GM21367 (cell line): Measurements from ENCODE around the gene P3H2.

Source experiments
- ATAC-seq: cut with Tn5 transposase; IDR thresholded peaks from one replicate; pipeline ENCODE4 v1.9.1; 2021; ENCODE audit not compliant: unreplicated experiment

The P3H2 gene

DNA sequence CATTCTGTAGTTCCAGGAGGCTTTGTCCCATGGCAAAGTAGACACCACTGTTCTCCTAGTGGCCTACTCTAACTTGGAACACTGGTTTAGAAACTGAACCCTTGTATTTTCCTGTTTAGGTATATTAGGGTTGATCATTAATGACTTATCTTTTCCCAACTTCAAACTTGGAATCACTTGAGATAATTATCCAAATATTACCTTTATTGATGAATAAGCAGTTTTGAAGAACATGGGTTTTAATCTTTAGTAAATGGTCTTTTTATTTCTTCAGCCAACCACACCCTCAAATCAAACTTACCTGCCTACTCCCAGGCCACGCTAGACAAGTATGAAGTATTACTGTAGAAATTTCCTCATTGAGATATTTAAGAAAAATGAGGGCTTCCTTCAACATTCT lies 6.5 kb upstream of the P3H2 start:
- no peak for ATAC-seq

GRCh38 chr3:190125436-190126068 lies 4.9 kb upstream of the P3H2 start:
- ATAC-seq = no peak

- ATAC-seq = no peak
These were observed 3.4 kb upstream of the P3H2 start for GRCh38 chr3:190124067-190124466.

DNA sequence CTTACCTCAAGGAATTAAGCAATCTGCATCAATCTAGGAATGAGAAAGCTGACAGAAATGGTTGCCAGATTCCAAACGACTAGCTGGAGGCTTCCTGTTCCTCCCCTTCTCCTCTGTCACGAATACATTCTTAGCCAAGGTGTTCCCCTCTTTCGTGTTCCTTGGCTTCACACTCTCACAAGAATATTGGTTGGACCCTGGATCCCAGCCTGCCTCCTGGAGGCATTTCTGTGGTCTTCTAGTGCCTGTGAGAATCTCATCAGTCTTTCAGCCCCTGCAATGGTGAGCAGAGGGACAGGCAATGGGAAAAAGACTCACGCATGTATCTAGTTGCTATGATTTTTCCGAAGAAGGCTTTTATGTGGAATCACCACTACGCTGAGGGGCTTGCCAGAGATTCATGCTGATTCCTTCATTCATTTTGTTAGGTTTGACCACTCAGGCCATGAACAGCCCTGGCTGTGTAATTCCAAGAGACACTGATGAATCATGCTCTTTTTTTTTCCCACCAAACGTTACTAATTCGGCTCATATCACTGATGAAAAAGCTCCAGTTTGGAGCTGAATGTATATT lies 1.6 kb upstream of the P3H2 start:
- no peak for ATAC-seq

- no peak for ATAC-seq
These were observed 686 bp upstream of the P3H2 start for GRCh38 chr3:190121383-190121782.

DNA sequence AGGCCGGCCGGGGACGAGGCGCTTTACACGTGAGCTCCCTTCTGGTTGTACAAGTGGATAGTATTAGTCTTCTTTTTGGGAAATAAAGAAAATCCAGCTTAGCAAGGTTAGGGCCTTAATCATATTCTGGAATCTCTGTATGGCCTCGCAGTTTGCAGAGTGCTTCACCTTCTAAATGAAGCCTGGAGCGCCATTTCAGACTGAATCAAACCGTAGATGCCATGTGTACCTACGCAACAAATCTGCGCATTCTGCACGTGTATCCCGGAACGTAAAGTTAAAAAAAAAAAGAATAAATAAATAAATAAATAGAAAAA lies 322 bp upstream of the P3H2 start:
- no peak for ATAC-seq

- ATAC-seq = peak; percentile 27
These were observed 1.0 kb downstream of the P3H2 start for GRCh38 chr3:190119461-190120268.

GRCh38 chr3:190118438-190118837 lies 2.3 kb downstream of the P3H2 start:
- no peak for ATAC-seq

GRCh38 chr3:190117981-190118380 lies 2.7 kb downstream of the P3H2 start:
- no peak for ATAC-seq

- ATAC-seq = no peak
These were observed 4.1 kb downstream of the P3H2 start for GRCh38 chr3:190116551-190117067.

DNA sequence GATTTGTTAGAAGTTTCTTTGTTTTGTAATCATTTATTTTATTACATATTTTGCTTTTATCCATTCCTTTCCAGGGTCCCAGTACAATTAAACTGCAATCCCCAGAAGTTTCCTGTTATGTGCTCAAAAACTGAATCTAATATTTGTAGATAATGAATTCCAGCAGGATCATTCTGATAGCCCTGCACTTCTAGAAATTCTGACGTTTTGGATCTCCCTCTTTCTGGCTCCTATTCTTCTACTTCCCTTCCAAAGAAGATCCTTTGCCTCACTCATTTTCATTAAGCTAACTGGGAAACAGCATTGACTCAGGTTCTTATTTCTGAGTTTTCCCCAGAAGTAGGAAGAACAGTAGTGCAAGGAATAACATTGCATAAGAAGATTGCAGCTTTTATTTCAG lies 9.9 kb downstream of the P3H2 start:
- ATAC-seq = no peak

- no peak for ATAC-seq
These were observed 11.3 kb downstream of the P3H2 start for GRCh38 chr3:190109441-190109840.

- no peak for ATAC-seq
These were observed 11.9 kb downstream of the P3H2 start for GRCh38 chr3:190108804-190109203.

- no peak for ATAC-seq
These were observed 14.8 kb downstream of the P3H2 start for GRCh38 chr3:190105876-190106275.

DNA sequence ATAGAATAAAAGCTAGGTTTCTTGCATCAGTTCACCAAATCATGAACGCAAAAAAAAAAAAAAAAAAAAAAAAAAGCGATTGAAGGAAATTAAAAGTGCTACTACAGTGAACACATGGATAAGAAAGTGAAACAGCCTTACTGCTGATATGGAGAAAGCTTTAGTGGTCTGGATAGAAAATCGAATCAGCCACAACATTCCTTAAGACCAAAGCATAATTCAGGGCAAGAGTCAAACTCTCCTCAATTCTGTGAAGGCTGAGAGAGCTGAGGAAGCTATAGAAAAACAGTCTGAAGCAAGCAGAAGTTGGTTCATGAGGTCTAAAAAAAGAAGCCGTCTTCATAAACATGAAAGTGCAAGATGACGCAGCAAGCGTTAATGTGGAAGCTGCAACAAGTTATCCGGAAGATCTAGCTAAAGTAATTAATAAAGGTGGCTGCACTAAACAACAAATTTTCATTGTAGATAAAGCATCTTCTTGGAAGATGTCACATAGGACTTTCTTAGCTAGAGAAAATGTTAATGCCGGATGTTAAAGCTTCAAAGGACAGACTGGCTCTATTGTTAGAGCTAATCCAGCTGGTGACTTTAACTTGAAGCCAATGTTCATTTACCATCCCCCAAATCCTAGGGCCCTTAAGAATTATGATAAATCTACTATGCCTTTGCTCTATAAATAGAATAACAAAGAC lies 19.2 kb downstream of the P3H2 start:
- peak; percentile 58 for ATAC-seq

DNA sequence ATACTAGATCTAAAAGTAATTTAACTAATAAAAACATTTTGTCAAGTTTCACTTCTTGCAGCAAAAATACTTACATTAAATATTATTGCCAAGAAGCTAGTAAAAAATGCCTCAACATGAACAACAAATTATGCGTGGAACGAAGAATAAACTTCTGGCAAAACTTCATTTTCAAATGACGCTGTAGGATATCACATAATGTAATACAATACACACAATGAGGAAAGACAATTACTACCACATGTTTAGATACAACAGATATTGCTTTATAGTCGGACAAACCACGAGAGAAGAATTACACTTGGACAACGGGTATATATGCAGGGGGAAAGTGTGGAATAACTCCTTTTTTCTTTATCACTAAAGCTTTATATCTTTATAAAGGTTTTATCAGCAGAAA lies 21.6 kb downstream of the P3H2 start:
- no peak for ATAC-seq

- ATAC-seq = no peak
These were observed 23.1 kb downstream of the P3H2 start for GRCh38 chr3:190097617-190098016.

DNA sequence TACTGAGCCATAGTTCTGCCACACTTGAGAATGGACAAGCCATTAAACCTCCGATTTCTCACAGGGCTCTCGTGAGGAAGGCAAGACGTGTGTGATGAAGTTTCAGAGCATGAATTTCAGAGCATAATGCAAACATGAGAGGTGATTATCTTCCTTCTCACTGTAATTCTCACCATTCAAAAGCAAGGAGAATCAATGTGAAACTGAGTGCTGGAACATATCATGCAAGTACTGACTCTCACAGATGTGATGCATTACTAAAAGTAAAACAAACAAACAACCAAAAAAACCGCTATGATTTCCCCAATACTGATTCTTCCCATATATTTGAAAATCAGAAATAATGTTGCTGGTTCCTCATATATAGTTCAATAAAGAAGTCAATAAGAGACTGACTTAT lies 23.7 kb downstream of the P3H2 start:
- ATAC-seq = no peak

DNA sequence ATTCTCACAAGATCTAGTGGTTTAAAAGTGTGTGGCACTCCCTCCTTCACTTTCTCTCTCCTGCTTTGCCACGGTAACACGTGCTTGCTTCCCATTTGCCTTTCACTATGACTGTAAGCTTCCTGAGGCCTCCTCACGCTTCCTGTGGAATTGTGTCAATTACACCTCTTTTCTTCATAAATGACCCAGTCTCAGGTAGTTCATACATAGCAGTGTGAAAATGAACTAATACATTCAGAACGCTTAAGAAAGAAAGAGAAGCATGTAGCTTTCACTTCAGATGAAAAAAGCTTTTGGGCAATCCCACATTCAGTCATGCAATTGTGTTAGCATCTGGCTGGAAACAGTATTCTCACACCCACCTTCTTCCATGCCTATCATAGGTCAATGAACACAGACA lies 24.4 kb downstream of the P3H2 start:
- no peak for ATAC-seq

- no peak for ATAC-seq
These were observed 26.5 kb downstream of the P3H2 start for GRCh38 chr3:190094160-190094718.

DNA sequence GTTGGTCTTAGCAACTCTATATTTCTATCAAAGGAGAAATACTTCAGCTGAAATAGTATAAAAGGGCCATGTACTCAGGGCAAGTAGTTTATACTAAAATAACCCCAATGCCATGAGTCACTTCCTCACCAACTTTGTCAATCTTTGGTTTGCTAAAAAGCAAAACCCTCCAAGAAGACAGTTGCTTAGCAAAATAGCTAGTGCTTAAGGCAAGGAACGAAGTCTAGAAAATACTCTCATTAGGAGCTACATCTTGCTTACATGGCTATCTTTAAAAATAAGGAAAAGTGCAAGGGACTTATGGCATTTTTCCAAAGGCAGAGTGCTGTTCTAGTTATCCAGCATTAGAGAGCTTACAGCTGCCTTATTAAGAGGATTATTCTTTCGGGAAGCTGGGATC lies 28.4 kb downstream of the P3H2 start:
- ATAC-seq = no peak
